ENCODE data around the gene TMEM132D.

Gene TMEM132D

DNA sequence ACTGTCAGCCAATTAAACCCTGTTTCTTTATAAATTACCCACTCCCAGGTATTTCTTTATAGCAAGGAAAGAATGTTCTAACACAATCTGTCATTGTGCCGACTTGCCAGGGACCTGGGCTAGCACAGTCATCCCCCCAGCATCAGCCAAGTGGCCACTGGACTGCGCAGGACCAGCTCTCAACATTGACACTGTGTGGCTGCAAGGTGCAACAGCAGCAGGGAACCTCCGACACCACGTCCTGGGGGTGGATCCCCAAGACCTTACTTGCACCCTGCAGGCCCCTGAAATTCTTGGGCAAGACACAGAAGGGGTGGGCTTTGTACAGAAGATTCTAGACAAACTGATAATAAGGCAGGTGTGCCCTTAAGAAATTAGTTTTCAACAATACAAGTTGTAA, 741.0 kb downstream of the TMEM132D start:
- no peak for DNase-seq

DNA sequence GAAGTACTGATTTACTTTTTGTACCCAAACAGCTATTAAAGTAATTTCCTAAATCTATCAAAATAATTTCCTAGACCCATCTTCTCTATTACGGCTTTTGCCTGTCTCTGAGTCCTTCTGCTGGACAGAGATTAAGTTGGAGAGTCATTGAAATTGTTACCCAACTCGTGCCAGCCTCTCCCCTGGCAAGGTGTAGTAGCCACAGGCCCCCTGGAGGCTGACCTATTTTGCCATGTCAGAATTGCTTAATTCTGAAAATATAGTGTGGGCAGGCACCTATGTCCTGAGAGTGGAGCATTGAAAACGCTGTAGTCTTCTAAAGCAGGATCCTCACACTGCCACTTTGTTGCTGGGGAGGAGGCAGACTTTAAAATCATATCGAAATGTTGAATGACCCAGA, 742.3 kb downstream of the TMEM132D start:
- DNase-seq, result no peak

DNA sequence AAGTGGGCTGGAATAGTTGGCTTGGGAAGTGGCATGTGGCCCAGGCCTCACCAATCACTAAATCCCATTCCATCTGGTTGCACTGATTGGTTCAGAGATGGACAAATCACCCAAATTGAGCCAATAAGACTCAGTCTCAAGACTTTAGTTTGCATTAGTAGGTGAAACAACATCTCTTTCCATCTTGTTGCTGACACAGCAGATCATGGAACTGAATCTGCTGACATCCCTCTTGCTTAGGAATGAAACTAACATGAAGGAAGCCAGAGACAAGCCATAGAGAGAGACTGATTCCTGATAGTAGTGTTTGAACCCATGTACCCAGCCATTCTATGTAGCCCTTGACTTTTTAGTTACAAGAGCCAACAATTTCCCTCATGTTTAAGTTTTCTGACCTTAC, 743.5 kb downstream of the TMEM132D start:
- no peak for DNase-seq

DNA sequence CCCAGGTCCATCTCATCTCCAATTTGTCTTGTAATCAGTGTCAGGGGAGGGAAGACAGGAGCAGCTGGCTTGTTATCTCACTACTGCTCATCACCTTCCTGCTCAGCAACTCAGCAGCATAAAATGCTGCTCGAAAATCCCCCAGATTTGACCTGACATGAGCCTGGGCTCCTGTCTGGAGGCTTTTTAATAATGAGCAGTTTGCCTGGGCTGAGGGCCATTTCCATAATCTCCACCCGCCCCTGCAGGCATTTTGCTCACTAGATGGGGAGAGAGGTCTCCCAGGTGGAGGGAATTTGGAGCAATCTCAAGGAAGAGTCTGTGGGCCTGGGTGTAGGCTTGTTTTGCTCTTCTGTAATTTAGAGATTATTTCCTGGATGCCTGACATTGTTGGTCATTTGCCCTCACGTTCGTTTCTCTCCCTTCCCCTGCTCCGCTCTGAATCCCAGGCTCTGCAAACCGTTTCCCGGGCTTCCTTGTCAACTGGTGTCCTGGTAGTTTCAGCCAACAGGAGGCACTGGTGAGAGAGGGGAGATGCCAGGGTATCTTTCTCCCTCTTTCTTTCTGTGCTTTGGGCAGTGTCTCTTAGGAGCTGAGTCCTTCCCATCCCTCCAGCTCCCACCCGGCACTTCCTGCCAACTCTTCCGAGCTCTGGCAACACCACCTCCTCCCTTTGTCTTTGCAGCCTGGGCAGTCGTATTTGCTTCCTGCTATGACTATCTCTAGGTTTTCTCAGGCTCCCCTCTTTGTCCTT, 751.3 kb downstream of the TMEM132D start:
- no peak for DNase-seq

DNA sequence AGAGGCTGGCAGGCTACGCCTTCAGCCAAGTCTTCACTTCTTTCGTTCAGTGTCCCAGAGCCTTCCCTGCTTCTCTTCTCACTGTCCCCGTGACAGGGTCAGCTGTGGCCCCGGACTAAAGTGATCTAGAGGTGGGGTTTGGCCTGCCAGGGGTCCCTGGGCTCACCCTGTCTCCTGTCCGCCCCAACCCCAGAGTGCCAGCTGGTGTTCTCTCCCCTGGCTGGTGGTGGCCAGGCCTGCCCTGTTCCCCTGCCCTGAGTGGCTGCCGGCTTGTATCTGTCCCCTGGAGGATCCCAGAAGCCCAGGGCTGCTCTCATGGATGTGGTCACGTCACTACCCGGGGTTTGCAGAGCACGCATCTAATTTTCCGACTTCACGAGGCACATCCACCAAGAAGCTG, 753.1 kb downstream of the TMEM132D start:
- no peak for DNase-seq

DNA sequence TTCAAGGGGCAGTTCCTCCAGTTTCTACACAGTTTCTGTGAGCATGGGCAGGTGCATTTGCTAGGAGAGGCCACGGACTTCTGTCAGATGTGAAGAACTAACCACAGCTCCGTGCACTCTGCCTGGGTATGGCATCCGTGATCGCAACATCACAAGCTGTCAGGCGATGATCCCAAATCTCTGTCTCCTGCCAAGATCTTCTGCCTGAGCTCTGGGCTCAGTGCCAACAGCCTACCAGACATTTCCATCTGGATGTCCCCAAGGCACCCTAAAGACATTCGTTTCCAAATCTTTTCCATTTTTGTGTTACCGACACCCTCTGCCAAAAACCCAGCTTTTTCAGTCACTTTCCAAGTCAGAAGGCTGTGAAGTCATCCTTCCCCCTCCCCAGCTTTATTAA, 758.4 kb downstream of the TMEM132D start:
- no peak for DNase-seq

DNA sequence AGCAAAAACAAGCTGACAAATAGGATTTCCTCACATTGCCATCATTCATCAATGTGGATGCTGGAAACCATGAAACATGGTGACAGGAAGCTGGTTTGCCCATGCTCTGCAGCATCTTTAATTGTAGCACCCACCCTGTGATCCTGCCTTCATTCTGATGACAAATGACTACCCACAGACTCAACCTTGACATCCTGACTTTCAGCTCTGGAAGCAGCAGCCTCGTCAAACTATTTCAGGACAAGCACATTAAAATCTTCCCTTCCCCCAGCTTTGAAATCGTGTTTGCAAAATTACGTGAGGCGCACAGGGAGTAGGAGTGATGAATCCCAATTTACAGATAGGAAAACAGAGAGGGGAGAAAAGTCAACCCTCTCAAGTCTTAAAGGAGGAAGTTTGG, 765.0 kb downstream of the TMEM132D start:
- no peak for DNase-seq

DNA sequence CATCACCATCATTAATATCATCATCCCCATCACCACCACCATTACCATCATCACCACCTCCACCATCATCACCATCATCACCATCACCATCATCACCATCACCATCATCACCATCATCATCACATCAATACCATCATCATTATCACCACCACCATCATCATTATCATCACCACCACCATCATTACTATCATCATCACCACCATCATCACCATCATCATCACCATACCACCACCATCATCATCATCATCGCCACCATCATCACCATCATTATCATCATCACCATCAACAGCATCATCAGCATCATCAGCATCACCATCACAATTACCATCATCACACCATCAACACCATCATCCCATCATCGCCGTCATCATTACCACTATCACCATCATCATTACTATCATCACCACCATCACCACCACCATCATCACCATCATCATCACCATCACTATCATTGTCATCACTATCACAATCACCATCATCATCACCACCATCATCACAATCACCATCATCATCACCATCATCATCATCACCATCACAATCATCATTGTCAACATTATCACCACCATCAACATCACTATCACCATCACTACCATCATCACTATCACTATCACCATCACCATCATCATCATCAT, 767.0 kb downstream of the TMEM132D start:
- no peak for DNase-seq

DNA sequence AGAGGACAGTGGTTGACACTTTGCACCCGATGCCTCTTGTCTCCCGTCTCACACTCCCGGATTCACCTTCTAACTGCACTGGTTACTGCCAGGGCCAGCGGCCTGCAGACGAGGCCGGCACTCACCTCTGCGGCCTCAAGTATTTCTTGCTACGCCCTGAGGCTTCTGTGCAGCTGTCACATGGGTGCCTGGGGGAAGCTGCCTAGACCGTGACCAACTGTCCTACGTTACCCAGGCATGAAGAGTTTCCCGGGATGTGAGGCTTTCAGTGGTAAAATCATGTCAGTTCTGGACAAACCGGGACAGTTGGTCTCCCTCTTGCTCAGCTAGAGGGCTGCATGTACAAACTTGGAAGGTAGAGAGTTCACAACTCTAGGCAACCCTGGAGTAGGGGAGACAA, 776.1 kb downstream of the TMEM132D start:
- no peak for DNase-seq

DNA sequence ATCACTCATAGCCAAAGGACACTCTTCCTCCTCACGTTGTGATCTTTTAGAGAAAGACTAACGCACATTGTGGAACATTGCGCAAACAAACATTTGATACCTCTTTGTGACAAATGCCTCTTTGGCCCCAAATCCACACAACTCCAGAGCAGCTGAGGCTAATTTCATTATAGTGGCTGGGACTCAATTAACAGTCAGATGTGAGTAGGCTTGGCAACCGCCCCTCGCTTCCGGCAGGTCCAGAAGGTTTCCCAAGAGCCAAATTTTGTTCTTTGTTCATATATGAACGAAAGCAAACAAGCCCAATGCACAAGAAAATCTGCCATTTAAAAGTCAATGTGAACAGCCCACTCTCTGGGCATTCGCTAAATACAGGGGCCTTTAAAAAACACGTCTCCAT, 776.6 kb downstream of the TMEM132D start:
- DNase-seq, result no peak

DNA sequence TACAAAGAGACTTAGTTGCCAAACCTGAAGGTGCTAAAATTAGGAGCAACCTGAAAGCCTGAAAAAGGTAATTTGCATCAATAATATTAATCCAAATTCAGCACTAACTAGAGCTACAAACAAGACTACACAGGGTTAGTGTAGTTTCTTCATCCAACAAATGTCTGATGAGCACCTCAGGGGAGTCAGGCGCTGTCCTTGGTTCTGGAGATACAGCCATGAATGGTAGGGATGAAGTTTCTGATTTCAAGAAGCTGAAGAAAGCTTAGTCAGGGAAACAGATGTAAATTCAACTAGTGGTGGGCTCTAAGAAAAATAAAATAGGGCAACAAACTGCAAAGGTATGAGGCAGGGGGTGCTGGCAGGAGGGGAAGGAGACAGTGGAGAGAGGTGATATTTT, 784.3 kb downstream of the TMEM132D start:
- DNase-seq, result no peak

DNA sequence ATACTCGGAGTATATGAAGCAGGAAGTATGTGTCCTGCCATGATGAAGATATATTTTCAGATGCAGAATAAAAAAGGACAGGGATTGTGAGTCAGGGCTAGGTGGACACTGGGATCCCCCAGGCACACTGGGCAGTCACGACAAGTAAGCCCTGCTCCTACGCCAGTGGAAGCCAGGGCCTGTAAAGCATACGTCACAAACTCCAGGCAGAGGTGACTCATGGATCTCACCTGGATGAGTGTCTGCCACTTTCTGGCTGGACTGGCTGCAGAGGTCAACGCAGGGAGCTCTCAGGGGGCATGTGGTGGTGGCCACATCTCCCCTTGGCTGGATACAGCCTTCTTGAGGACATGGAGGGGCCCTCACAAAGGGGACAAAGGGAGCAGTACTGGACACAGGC, 788.3 kb downstream of the TMEM132D start:
- no peak for DNase-seq

DNA sequence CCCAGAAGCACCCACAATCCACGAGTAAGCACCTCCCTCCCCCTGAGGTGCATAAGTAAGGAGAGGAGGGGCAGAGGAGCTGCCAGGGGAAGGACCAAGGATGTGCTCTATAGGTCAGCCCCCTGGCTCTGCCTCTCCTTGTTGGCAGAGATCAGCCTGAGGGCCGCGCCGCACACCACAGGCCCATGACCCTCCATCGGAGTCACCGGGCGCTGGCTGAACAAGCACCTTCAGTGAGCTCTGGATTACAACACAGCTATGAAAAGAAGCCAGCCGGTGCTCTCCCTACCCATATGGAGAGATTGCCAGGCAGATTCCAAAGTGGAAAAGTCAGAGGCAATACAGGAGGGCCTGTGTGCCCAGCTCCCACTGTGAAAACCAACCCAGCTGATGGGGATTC, 793.2 kb downstream of the TMEM132D start:
- no peak for DNase-seq

DNA sequence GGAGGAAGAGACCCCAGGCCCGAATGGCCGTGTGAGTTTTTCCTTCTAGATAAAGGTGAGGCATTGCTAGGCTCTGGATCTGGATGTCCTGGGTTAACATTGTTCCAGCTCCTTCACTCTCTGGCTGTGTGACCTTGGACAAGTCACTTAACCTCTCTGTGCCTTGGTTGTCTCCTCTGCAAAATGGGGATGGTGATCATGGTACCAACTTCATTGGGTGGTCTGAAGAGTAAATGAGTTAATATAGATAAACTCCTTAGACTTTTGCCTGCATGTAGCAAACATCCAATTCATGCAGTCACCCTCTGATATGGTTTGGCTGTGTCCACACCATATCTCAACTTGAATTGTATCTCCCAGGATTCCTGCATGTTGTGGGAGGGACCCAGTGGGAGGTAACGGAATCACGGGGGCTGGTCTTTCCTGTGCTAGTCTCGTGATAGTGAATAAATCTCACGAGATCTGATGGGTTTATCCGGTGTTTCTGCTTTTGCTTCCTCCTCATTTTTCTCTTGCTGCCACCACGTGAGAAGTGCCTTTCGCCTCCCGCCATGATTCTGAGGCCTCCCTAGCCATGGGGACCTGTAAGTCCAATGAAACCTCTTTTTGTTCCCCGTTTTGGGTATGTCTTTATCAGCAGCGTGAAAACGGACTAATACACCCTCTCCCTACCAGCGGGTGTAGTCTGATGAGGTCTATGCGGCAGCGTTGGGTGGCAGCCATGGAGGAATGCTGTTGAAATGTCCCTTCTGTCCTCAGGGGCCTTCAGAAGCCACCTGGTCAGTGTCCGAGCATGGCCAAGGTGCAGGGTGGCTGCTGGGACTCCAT, 794.4 kb downstream of the TMEM132D start:
- no peak for DNase-seq

DNA sequence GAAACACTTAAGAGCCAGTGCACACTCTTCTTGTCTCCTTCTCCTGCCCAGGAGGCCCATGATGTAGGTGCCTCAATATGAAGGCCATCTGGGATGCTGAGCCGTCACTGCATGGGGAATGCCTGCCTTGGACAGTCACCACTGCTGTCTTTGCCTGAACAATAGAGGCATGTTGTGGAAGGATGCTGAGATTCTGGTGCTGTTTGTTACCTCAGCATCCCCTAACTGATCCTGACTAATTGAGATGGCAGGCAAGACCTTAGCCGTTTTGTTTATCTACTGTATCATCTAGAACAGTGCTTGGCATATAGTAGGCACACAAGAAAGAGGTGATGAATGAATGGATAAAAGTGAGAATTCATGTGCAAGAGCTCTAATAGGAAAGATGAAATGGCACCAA, 797.1 kb downstream of the TMEM132D start:
- DNase-seq, result no peak

DNA sequence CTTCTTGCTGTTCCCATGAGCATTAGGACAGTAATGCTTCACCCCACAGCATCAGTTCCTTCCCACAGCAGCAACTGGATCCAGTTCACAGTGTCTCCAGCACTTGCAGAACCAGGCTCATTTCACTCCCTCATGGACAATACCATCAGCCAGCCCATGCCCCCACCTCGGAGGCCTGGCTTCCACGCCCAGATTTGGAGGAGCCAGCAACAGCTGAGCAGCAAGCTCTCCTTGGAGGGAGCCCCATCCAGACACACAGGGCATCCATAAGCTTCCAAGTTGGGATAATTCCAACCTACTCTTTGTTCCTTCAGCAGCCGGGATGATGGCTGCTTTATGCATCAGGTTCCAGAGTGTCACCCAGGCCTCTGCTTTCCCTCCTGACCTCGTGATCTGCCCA, 800.6 kb downstream of the TMEM132D start:
- no peak for DNase-seq

DNA sequence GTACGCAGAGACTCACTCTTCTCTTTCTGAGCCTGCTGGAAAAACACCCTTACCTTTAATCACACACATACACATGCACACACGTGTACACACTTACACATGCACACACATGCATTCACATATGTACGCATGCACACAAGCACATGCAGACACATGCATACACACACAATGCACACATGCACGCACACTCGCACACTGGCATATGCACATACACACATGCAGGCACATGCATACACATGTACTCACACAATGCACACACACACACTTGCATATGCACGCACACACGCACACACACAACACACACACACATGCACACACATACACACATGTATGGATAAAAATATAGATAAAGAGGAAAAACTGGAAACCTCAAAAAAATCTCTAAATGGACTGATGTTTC, 801.6 kb downstream of the TMEM132D start:
- no peak for DNase-seq

DNA sequence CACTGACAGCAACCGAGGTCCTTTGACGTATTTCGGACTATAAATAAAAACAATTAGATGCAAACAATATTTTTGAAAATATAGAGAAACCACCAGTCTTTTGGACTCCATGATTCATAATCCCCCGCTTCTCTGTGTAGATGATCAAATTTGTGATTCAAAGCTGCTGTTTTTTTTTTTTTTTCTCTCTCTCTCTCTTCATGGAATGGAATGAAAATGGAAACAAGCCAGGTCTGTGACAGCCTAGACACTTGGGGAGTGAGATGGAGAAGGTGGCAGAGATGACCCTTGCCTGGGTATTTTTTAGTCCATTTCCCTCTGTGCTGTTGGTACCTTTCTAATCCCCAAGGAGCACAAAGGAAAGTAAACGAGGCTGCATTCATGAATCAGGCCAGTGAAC, 802.0 kb downstream of the TMEM132D start:
- DNase-seq, result no peak

DNA sequence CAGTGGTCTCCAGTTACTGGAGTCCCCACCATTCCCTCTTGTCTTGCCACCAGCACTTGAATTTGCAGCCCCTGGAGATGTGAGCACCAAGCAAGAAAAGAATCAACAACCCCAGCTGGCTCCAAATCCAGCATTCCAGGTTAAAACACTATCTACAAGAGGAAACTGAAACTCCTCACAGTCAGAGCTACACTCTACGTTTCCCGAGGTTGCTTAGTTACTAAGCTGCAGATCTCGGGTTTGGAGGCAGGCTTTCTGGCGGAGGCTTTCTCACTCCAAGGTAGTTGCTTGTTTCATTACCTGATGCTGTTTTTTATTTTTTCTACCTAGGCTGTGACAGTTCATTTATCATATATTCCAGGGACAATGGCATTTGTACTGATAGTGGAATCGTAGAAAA, 802.4 kb downstream of the TMEM132D start:
- DNase-seq, result no peak

DNA sequence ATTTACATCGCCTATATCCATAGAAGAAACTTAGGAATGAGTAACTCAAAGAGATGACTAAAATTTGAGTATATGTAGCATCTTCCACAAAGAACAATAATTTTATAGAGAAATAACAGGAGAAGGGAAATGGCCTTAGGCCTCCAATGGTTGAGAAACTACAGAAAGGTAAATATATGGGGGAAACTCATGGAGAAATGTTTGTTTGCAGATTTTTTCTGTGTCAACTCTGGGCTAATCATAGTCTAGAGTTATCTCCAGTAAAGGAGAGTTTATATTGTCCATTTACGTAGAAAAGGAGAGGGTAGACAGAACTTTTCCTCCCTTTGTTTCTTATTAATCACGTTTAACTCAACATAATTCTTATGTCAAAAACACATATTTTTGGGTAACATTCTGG, 806.4 kb downstream of the TMEM132D start:
- DNase-seq, result no peak

DNA sequence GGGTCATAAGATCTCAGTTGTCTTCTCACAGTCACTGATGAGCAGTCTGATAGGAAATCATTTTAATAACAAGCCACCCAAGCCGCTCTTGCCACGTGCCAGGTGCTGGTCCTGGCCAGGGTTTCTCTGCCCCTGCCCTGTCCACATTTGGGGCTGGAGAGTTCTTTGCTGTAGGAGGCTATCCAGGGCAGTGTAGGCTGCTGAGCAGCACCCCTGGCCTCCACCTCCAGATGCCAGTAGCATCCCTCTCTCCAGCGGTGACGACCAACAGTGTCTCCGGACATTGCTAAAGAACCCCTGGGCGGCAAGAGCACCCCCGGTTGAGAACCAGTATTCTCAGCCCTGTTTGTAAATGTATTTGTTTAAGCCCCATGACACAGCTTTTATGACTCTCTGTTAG, 806.9 kb downstream of the TMEM132D start:
- DNase-seq, result no peak

DNA sequence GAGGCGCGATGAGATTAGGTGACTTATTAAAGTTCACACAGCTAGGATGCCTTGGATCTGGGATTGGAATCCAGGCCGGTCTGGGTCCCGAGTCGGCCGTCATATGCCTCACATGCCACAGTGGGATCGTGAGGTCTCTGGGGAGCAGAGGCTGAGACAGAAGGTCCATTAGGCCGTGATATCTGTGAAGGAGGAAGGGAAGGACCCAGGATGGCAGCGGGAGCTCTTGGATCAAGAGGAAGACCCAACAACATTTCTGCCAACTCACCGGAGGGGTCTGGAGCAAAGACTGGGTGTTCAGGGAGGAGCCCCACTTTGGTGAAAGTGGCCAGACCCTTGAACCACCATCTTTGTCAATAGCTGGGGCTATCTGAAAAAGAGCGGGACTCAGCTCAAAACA, 807.6 kb downstream of the TMEM132D start:
- DNase-seq, result no peak

DNA sequence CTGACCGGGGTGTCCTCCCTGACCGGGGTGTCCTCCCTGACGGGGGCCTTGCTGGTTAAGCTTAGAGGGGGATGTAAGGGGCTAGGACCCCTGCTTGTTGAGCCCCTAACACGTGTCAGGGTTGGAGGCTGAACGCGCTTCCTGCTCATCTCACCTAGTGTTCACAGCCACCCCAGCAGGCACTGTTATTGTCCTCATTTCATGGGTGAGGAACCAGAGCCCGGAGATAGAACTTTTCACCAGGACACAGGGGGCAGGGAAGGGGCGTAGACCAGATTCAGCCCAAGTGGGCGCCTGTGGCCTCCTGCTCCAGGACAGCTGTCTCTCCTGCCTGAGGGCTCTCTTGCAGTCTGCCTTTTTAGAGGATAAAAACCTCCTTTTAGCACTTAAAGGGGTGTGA, 814.2 kb downstream of the TMEM132D start:
- DNase-seq, result no peak

Measured in suppressor macrophage (primary cell).